Liver (tissue), 9 donors: Measurements from ENCODE around the gene ANXA6. TPM values are rescaled to one million over a fixed set of nuclear protein-coding genes. Genes with fewer than 3 reads are reported as not detected.

ENCODE experiments used
- DNase-seq: peaks from one replicate; pipeline ENCODE4 v3.0.0-alpha.2; 2017; ENCODE audit warnings: low spot score
- H3K27ac ChIP-seq, 2 donors: one replicate each; pipeline ENCODE4 v1.7.0; 2013; ENCODE audit warnings: inconsistent platforms in 2 of 2, low read length in 2 of 2, control low read depth in 1 of 2, low read depth in 1 of 2, mild to moderate bottlenecking in 1 of 2
- H3K27me3 ChIP-seq, 4 donors: one replicate each; pipeline versions ENCODE4 v1.6.1 to v1.7.0; 2013; ENCODE audit warnings: low read length in 3 of 4, inconsistent platforms in 1 of 4, mild to moderate bottlenecking in 1 of 4, moderate library complexity in 1 of 4; ENCODE audit not compliant: control insufficient read depth in 4 of 4, insufficient read depth in 4 of 4
- H3K36me3 ChIP-seq, 4 donors: one replicate each; pipeline versions ENCODE4 v1.6.1 to v1.7.0; 2013; ENCODE audit warnings: low read length in 3 of 4, mild to moderate bottlenecking in 3 of 4, low read depth in 1 of 4, moderate library complexity in 1 of 4; ENCODE audit not compliant: control insufficient read depth in 4 of 4, insufficient read depth in 3 of 4
- H3K4me1 ChIP-seq, 4 donors: one replicate each; pipeline versions ENCODE4 v1.6.1 to v1.7.0; 2013; ENCODE audit warnings: low read length in 3 of 4, mild to moderate bottlenecking in 3 of 4, moderate library complexity in 1 of 4; ENCODE audit not compliant: control insufficient read depth in 4 of 4, insufficient read depth in 4 of 4
- H3K4me3 ChIP-seq, 3 donors: one replicate each; pipeline versions ENCODE4 v1.6.1 to v1.7.0; 2013; ENCODE audit warnings: low read length in 3 of 3, control low read depth in 1 of 3, low read depth in 1 of 3, mild to moderate bottlenecking in 1 of 3
- H3K9ac ChIP-seq, 2 donors: one replicate each; pipeline ENCODE4 v1.7.0; 2013; ENCODE audit warnings: low read length in 2 of 2, mild to moderate bottlenecking in 2 of 2, moderate library complexity in 2 of 2, control low read depth in 1 of 2, low read depth in 1 of 2
- H3K9me3 ChIP-seq, 4 donors: one replicate each; pipeline versions ENCODE4 v1.6.1 to v1.7.0; 2013; ENCODE audit warnings: low read length in 3 of 4; ENCODE audit not compliant: control insufficient read depth in 4 of 4
- ATF3 ChIP-seq: IDR thresholded peaks from 2 replicates; pipeline ENCODE4 v1.6.1; 2016; ENCODE audit warnings: antibody characterized with exemption
- CTCF ChIP-seq: fragments of 150-350 bp; IDR thresholded peaks from 2 replicates; pipeline ENCODE4 v1.5.1; 2017; ENCODE audit warnings: improper control_type of control experiment, low read depth, low read length; ENCODE audit not compliant: missing input control
- EGR1 ChIP-seq, 2 donors: IDR thresholded peaks; 2 replicates each; pipeline ENCODE4 v1.6.1; 2016 to 2018; ENCODE audit warnings: antibody characterized with exemption in 2 of 2, low read depth in 2 of 2
- FOXA1 ChIP-seq: IDR thresholded peaks from 2 replicates; pipeline ENCODE4 v1.6.1; 2016; ENCODE audit warnings: antibody characterized with exemption
- FOXA2 ChIP-seq: IDR thresholded peaks from 2 replicates; pipeline ENCODE4 v1.6.1; 2016; ENCODE audit warnings: antibody characterized with exemption
- GABPA ChIP-seq, 2 donors: IDR thresholded peaks in 1 of 2; conservative IDR thresholded peaks in 1 of 2; 2 replicates each; pipeline ENCODE4 v1.6.1; 2016; ENCODE audit warnings: antibody characterized with exemption in 2 of 2, mild to moderate bottlenecking in 1 of 2, moderate library complexity in 1 of 2
- HNF4A ChIP-seq, 2 donors: conservative IDR thresholded peaks; 2 replicates each; pipeline ENCODE4 v1.6.1; 2016; ENCODE audit warnings: antibody characterized with exemption in 2 of 2, mild to moderate bottlenecking in 2 of 2
- HNF4G ChIP-seq: IDR thresholded peaks from 2 replicates; pipeline ENCODE4 v1.6.1; 2016; ENCODE audit warnings: antibody characterized with exemption
- JUND ChIP-seq, 2 donors: IDR thresholded peaks; 2 replicates each; pipeline ENCODE4 v1.6.1; 2016; ENCODE audit warnings: antibody characterized with exemption in 2 of 2
- MAX ChIP-seq: IDR thresholded peaks from 2 replicates; pipeline ENCODE4 v1.6.1; 2016; ENCODE audit warnings: antibody characterized with exemption
- NR2F2 ChIP-seq: IDR thresholded peaks from 2 replicates; pipeline ENCODE4 v1.6.1; 2016; ENCODE audit warnings: antibody characterized with exemption
- RAD21 ChIP-seq, 2 donors: IDR thresholded peaks; 2 replicates each; pipeline ENCODE4 v1.6.1; 2016; ENCODE audit warnings: antibody characterized with exemption in 2 of 2, mild to moderate bottlenecking in 2 of 2
- REST ChIP-seq: IDR thresholded peaks from 2 replicates; pipeline ENCODE4 v1.6.1; 2016; ENCODE audit warnings: antibody characterized with exemption, mild to moderate bottlenecking
- RXRA ChIP-seq, 2 donors: IDR thresholded peaks; 2 replicates each; pipeline ENCODE4 v1.6.1; 2017 to 2018; ENCODE audit warnings: antibody characterized with exemption in 2 of 2, mild to moderate bottlenecking in 1 of 2
- SP1 ChIP-seq: IDR thresholded peaks from 2 replicates; pipeline ENCODE4 v1.6.1; 2018; ENCODE audit warnings: antibody characterized with exemption, mild to moderate bottlenecking
- TAF1 ChIP-seq: conservative IDR thresholded peaks from 2 replicates; pipeline ENCODE4 v1.6.1; 2016; ENCODE audit warnings: antibody characterized with exemption, mild to moderate bottlenecking
- YY1 ChIP-seq: IDR thresholded peaks from 2 replicates; pipeline ENCODE4 v1.6.1; 2016; ENCODE audit warnings: antibody characterized with exemption, mild to moderate bottlenecking
- ZBTB33 ChIP-seq: IDR thresholded peaks from 2 replicates; pipeline ENCODE4 v1.6.1; 2016; ENCODE audit warnings: antibody characterized with exemption
- WGBS: extraction: QIAGEN DNeasy Blood & Tissue Kit; methylation state at CpG from one replicate; pipeline ENCODE4 v1.1.7; 2013; 5-methylcytosine and 5-hydroxymethylcytosine counted together
- polyA plus RNA-seq, 2 donors: library from polyadenylated mRNA; stranded (reverse) in 1 of 2; unstranded in 1 of 2; fragments of 200-250 nt in 1 of 2; fragments of >200 nt in 1 of 2; fragmentation: Nextera tagmentation in 1 of 2; extraction: Ambion mirVana in 1 of 2; gene quantifications; one replicate each; pipeline versions ENCODE4 v1.2.1 to v1.2.3, GENCODE V29; 2013 to 2015
- total RNA-seq, 2 donors: library from RNA; depleted of rRNA; stranded (reverse); fragments of >200 nt; gene quantifications; one replicate each; pipeline ENCODE4 v1.2.3, GENCODE V29; 2014
- donor health status: healthy.
- donor health status: healthy.
- donor health status: healthy.
- donor health status: healthy.
- donor health status: healthy.

ANXA6 gene
- total and polyA plus RNA-seq, 4 donors = 52.7 to 215 (median 126) TPM

GRCh38 chr5:151204051-151204450, 46.5 kb upstream of the ANXA6 start:
- DNase-seq = no peak
- H3K27ac ChIP-seq = no peak overlapping the region
- H3K4me1 ChIP-seq = peaks cover 4 to 8% (median 6%) of the 10 kb centered on the region in 4 donors
- WGBS = 90% methylated on average over 5 of the region's 5 CpGs
- no peaks in the 10 kb centered on the region for H3K9me3 ChIP-seq
- no peak overlapping the region for H3K9ac ChIP-seq
- TF ChIP-seq FOXA1 (no peak), JUND (IDR thresholded peaks at IDR 0.05) (no peak), REST (no peak), HNF4A (conservative IDR thresholded peaks at IDR 0.05) (no peak), MAX (no peak), FOXA2 (no peak), GABPA (IDR thresholded peaks at IDR 0.05 in 1 of 2, conservative IDR thresholded peaks at IDR 0.05 in 1 of 2) (no peak), NR2F2 (no peak), RXRA (IDR thresholded peaks at IDR 0.05) (no peak), CTCF (no peak), HNF4G (no peak), EGR1 (IDR thresholded peaks at IDR 0.05; ENCODE audit: low read depth in 2 of 2) (no peak), SP1 (no peak), YY1 (no peak)
- peaks cover 1 to 13% (median 6%) of the 10 kb centered on the region in 4 donors for H3K36me3 ChIP-seq
- H3K27me3 ChIP-seq = no peaks in the 10 kb centered on the region
- H3K4me3 ChIP-seq = no peak overlapping the region

- Histone ChIP-seq H3K4me1 (no peaks in the 10 kb centered on the region), H3K27ac (no peak overlapping the region), H3K9me3 (no peaks in the 10 kb centered on the region), H3K27me3 (no peaks in the 10 kb centered on the region), H3K9ac (no peak overlapping the region), H3K36me3 (peaks cover 1 to 13% (median 6%) of the 10 kb centered on the region in 4 donors), H3K4me3 (no peak overlapping the region)
- 79% methylated on average over 5 of the region's 5 CpGs for WGBS
- DNase-seq = no peak
- TF ChIP-seq CTCF (no peak), FOXA1 (no peak), ZBTB33 (no peak), YY1 (no peak), RXRA (IDR thresholded peaks at IDR 0.05) (no peak), GABPA (IDR thresholded peaks at IDR 0.05 in 1 of 2, conservative IDR thresholded peaks at IDR 0.05 in 1 of 2) (no peak), HNF4A (conservative IDR thresholded peaks at IDR 0.05) (no peak), EGR1 (IDR thresholded peaks at IDR 0.05; ENCODE audit: low read depth in 2 of 2) (no peak), ATF3 (no peak), SP1 (no peak), TAF1 (no peak), FOXA2 (no peak), HNF4G (no peak), RAD21 (IDR thresholded peaks at IDR 0.05) (no peak), MAX (no peak), JUND (IDR thresholded peaks at IDR 0.05) (no peak), NR2F2 (no peak)
Measured at GRCh38 chr5:151202381-151203139, 45.0 kb upstream of the ANXA6 start.
